Measurements from ENCODE around the gene JDP2.
A peak's percentile ranks its signal among the peaks of the same experiment; 100 is the strongest.

JDP2 gene

DNA sequence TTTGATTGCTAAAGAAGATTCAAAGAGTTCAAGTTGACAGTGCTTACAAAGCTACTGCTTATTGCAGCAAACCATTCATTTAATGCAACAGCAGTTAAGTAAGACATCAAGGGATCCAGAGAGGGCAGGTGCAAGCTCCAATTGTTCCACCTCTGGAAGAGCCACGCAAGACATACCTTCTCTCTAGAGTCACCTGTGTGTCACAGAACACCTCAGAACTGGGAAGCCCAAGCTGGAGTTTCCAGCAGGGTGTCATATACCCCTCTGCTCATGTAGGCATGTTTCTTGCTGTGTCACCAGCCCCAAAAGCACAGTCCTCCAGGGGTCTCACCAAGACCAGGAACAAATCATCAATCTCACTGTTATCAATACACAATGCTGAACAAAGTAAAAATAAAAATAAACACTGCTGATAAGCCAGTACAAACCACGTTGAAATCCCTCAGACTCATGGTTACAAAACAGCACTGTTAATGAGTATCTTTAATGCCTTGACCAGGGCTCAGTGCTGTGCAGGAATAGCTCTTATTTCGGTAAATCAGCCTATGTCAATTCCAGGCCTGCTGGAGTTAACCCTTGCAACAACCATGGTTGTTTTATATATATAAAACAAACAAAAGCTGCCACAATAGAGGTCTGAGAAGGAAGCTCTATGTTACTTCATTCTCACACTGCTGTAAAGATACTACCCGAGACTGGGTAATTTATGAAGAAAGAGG, 57.0 kb downstream of the JDP2 start:
- TF ChIP-seq YY1 (IDR thresholded peaks at IDR 0.05; ENCODE audit: low read depth) (no peak), USF1 (IDR thresholded peaks at IDR 0.05) (no peak), ZBTB7A (IDR thresholded peaks at IDR 0.05; ENCODE audit: low read depth) (no peak), CREB1 (IDR thresholded peaks at IDR 0.05; ENCODE audit: low read depth) (no peak), EP300 (IDR thresholded peaks at IDR 0.05; ENCODE audit: borderline replicate concordance) (no peak), TCF12 (IDR thresholded peaks at IDR 0.05; ENCODE audit: low read depth) (no peak), TEAD4 (IDR thresholded peaks at IDR 0.05) (no peak), CEBPB (IDR thresholded peaks at IDR 0.05) (no peak), TAF1 (IDR thresholded peaks at IDR 0.05; ENCODE audit: low read depth) (no peak), EGR1 (IDR thresholded peaks at IDR 0.05) (no peak), RAD21 (IDR thresholded peaks at IDR 0.05; ENCODE audit: low read depth) (no peak), NFIC (IDR thresholded peaks at IDR 0.05) (no peak), FOXM1 (IDR thresholded peaks at IDR 0.05; ENCODE audit: borderline replicate concordance, low read depth) (no peak)
- TF ChIP-seq, protein P1, sequence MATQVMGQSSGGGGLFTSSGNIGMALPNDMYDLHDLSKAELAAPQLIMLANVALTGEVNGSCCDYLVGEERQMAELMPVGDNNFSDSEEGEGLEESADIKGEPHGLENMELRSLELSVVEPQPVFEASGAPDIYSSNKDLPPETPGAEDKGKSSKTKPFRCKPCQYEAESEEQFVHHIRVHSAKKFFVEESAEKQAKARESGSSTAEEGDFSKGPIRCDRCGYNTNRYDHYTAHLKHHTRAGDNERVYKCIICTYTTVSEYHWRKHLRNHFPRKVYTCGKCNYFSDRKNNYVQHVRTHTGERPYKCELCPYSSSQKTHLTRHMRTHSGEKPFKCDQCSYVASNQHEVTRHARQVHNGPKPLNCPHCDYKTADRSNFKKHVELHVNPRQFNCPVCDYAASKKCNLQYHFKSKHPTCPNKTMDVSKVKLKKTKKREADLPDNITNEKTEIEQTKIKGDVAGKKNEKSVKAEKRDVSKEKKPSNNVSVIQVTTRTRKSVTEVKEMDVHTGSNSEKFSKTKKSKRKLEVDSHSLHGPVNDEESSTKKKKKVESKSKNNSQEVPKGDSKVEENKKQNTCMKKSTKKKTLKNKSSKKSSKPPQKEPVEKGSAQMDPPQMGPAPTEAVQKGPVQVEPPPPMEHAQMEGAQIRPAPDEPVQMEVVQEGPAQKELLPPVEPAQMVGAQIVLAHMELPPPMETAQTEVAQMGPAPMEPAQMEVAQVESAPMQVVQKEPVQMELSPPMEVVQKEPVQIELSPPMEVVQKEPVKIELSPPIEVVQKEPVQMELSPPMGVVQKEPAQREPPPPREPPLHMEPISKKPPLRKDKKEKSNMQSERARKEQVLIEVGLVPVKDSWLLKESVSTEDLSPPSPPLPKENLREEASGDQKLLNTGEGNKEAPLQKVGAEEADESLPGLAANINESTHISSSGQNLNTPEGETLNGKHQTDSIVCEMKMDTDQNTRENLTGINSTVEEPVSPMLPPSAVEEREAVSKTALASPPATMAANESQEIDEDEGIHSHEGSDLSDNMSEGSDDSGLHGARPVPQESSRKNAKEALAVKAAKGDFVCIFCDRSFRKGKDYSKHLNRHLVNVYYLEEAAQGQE (IDR thresholded peaks at IDR 0.05; ENCODE audit: low read depth), result no peak
- TF ChIP-seq, protein P2, sequence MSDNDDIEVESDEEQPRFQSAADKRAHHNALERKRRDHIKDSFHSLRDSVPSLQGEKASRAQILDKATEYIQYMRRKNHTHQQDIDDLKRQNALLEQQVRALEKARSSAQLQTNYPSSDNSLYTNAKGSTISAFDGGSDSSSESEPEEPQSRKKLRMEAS (IDR thresholded peaks at IDR 0.05), result no peak

- TF ChIP-seq EP300 (IDR thresholded peaks at IDR 0.05; ENCODE audit: borderline replicate concordance), result no peak
- no peak for TF ChIP-seq TEAD4 (IDR thresholded peaks at IDR 0.05)
- no peak for TF ChIP-seq YY1 (IDR thresholded peaks at IDR 0.05; ENCODE audit: low read depth)
- no peak for TF ChIP-seq NFIC (IDR thresholded peaks at IDR 0.05)
- no peak for TF ChIP-seq ZBTB7A (IDR thresholded peaks at IDR 0.05; ENCODE audit: low read depth)
- TF ChIP-seq CEBPB (IDR thresholded peaks at IDR 0.05), result no peak
- no peak for TF ChIP-seq TCF12 (IDR thresholded peaks at IDR 0.05; ENCODE audit: low read depth)
- no peak for TF ChIP-seq CREB1 (IDR thresholded peaks at IDR 0.05; ENCODE audit: low read depth)
- no peak for TF ChIP-seq EGR1 (IDR thresholded peaks at IDR 0.05)
- no peak for TF ChIP-seq USF1 (IDR thresholded peaks at IDR 0.05)
- TF ChIP-seq FOXM1 (IDR thresholded peaks at IDR 0.05; ENCODE audit: borderline replicate concordance, low read depth), result no peak
- no peak for TF ChIP-seq RAD21 (IDR thresholded peaks at IDR 0.05; ENCODE audit: low read depth)
- TF ChIP-seq TAF1 (IDR thresholded peaks at IDR 0.05; ENCODE audit: low read depth), result no peak
- TF ChIP-seq, protein P1 (IDR thresholded peaks at IDR 0.05; ENCODE audit: low read depth), result no peak
- TF ChIP-seq, protein P2 (IDR thresholded peaks at IDR 0.05), result no peak
These were observed 58.5 kb downstream of the JDP2 start for GRCh38 chr14:75486318-75486717.

DNA sequence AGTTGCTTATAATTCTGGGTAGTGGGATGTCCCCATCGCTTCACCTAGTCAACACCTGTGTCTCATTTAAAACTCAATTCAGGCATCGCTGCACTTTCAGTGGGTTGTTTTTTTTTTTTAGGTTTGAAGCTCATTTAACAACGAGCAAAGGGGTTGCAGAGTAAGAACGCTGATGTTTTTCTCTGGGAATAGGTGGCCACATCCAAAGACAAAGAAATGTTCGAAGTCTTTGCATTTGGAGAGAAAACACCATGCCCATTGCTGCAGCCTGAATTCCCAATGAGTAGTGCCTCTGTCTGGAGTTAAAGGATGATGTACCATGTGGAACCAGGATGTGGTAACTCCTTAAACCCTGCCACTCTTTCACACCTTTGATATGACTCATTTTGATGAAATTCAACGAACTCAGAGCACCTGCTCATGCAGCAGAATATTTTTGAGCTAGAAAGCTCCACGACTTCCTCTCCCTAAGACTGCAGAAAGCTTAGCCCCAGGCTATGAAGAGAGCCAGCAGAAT, 59.4 kb downstream of the JDP2 start:
- TF ChIP-seq, protein P2 (IDR thresholded peaks at IDR 0.05), result peak; percentile 73; the same call in 1 of the 2 replicates
- no peak for TF ChIP-seq RAD21 (IDR thresholded peaks at IDR 0.05; ENCODE audit: low read depth)

GRCh38 chr14:75489480-75489837, 61.6 kb downstream of the JDP2 start:
- TF ChIP-seq USF1 (IDR thresholded peaks at IDR 0.05) (no peak), YY1 (IDR thresholded peaks at IDR 0.05; ENCODE audit: low read depth) (no peak)

DNA sequence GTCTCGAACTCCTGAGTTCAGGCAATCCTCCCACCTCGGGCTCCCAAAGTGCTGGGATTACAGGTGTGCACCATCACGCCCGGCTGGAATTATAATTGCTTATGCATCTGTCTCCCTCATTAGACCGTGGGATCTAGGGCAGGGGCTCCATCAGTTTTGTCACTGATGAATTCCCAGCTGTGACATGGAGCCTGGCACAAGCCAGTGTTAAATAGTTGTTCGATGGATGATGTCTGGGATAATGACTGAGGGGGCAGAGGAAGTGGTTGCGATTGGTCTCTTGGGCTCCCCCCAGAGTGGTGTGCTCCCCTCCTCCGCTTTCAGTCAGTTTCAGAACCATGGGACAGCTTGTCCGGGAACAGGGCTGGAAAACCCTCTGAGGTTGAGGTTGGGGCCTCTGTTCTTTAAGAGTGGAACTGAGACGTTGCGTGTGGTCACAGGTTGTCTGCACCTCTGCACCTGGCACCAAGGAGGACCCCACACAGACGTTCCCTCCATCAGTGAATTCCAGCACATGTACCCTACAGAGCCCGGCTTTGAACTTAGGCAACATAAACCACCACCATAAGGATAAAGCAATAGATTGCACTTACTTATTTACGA, 63.7 kb downstream of the JDP2 start:
- TF ChIP-seq TEAD4 (IDR thresholded peaks at IDR 0.05) (no peak), ZBTB7A (IDR thresholded peaks at IDR 0.05; ENCODE audit: low read depth) (no peak), TCF12 (IDR thresholded peaks at IDR 0.05; ENCODE audit: low read depth) (no peak), CREB1 (IDR thresholded peaks at IDR 0.05; ENCODE audit: low read depth) (no peak), RAD21 (IDR thresholded peaks at IDR 0.05; ENCODE audit: low read depth) (no peak), FOXM1 (IDR thresholded peaks at IDR 0.05; ENCODE audit: borderline replicate concordance, low read depth) (no peak), EGR1 (IDR thresholded peaks at IDR 0.05) (no peak), TAF1 (IDR thresholded peaks at IDR 0.05; ENCODE audit: low read depth) (no peak), NFIC (IDR thresholded peaks at IDR 0.05) (no peak)
- TF ChIP-seq, protein P2 (IDR thresholded peaks at IDR 0.05), result no peak

All from Ishikawa (cell line).